A549 (cell line): ENCODE data around the gene CREM. TPM values are rescaled to one million over a fixed set of nuclear protein-coding genes. Genes with fewer than 3 reads are reported as not detected.

Experiments
- ATAC-seq, 2 experiments: fragments of 200-7000 bp in 1 of 2; fragments of >200 bp in 1 of 2; cut with Nextera tagmentation in 1 of 2; cut with Tn5 transposase in 1 of 2; 3 replicates each; pipeline versions ENCODE4 v1.8.0 to v1.9.1; 2018 to 2020; ENCODE audit warnings: mild to moderate bottlenecking in 1 of 2, moderate library complexity in 1 of 2
- CTCF ChIA-PET: fragments of 300-600 bp; sonication (Branson Sonifier 250); formaldehyde crosslinking; extraction: SDS; loops from one replicate; lab custom pipeline; 2021; ENCODE audit warnings: antibody characterized with exemption, inconsistent platforms; lab: Yijun Ruan, JAX
- POLR2A ChIA-PET: fragments of 350-600 bp; formaldehyde crosslinking; extraction: SDS; loops from one replicate; lab custom pipeline; 2021; ENCODE audit warnings: antibody characterized with exemption, inconsistent platforms; lab: Yijun Ruan, JAX
- DNase-seq, 2 experiments: peaks; one replicate each; pipeline versions ENCODE4 v3.0.0 to v3.0.0-alpha.2; 2011 to 2016; ENCODE audit warnings: low read depth in 1 of 2, low spot score in 1 of 2
- FAIRE-seq: peaks from 2 replicates; lab custom pipeline; 2011; peaks lifted over from hg19 to GRCh38; lab: Jason Lieb, UNC
- H3K27ac ChIP-seq, 2 experiments: fragments of >200 bp; sonication (Bioruptor Twin); formaldehyde crosslinking; 3 replicates each; pipeline ENCODE4 v1.5.1; 2016 to 2017
- H3K4me1 ChIP-seq: fragments of >200 bp; sonication (Bioruptor Twin); formaldehyde crosslinking; 3 replicates; pipeline ENCODE4 v1.6.1; 2016
- H3K4me2 ChIP-seq: fragments of >200 bp; sonication (Bioruptor Twin); formaldehyde crosslinking; 3 replicates; pipeline ENCODE4 v1.6.1; 2016
- H3K4me3 ChIP-seq: fragments of >200 bp; sonication (Bioruptor Twin); formaldehyde crosslinking; 3 replicates; pipeline ENCODE4 v1.5.1; 2016
- H3K9me3 ChIP-seq: fragments of >200 bp; sonication (Bioruptor Twin); formaldehyde crosslinking; 3 replicates; pipeline ENCODE4 v1.6.1; 2016
- ATOH8 ChIP-seq: fragments of 250-450 bp; sonication (Bioruptor Pico); IDR thresholded peaks from 2 replicates; pipeline ENCODE4 v1.5.0; 2020; ENCODE audit warnings: low read depth, mild to moderate bottlenecking, moderate library complexity
- BHLHE40 ChIP-seq: IDR thresholded peaks from 2 replicates; pipeline ENCODE4 v1.6.1; 2012; ENCODE audit warnings: low read depth, low read length, inconsistent platforms
- CEBPB ChIP-seq, 2 experiments: fragments of >200 bp in 1 of 2; sonication (Bioruptor Twin) in 1 of 2; formaldehyde crosslinking in 1 of 2; IDR thresholded peaks; 2 replicates each; pipeline ENCODE4 v1.6.1; 2012 to 2016
- CTCF ChIP-seq: fragments of >200 bp; sonication (Bioruptor Twin); formaldehyde crosslinking; IDR thresholded peaks from 3 replicates; pipeline ENCODE4 v1.5.1; 2016
- ELK1 ChIP-seq: fragments of 150-350 bp; IDR thresholded peaks from 2 replicates; pipeline ENCODE4 v1.6.1; 2014; ENCODE audit warnings: low read depth, mild to moderate bottlenecking, low read length
- EP300 ChIP-seq, 2 experiments: fragments of >200 bp; sonication (Bioruptor Twin); formaldehyde crosslinking; IDR thresholded peaks; 2 replicates in 1 of 2; 3 replicates in 1 of 2; pipeline ENCODE4 v1.6.1; 2016 to 2017
- FOXS1 ChIP-seq: fragments of 250-450 bp; sonication (Bioruptor Pico); IDR thresholded peaks from 2 replicates; pipeline ENCODE4 v1.5.0; 2020; ENCODE audit warnings: mild to moderate bottlenecking, moderate library complexity
- GATA3 ChIP-seq: IDR thresholded peaks from 2 replicates; pipeline ENCODE4 v1.6.1; 2012; ENCODE audit warnings: borderline replicate concordance
- HOXB13 ChIP-seq: fragments of 250-450 bp; sonication (Bioruptor Pico); IDR thresholded peaks from 2 replicates; pipeline ENCODE4 v1.5.0; 2020; ENCODE audit warnings: low read depth, mild to moderate bottlenecking, moderate library complexity
- KDM5A ChIP-seq: fragments of 200-600 bp; sonication (generic); IDR thresholded peaks from 2 replicates; pipeline ENCODE4 v1.6.1; 2016; ENCODE audit warnings: antibody characterized with exemption, mild to moderate bottlenecking
- MAFK ChIP-seq: fragments of 450-650 bp; IDR thresholded peaks from 2 replicates; pipeline ENCODE4 v1.6.1; 2014; ENCODE audit not compliant: partially characterized antibody
- NFE2L2 ChIP-seq: fragments of 150-350 bp; conservative IDR thresholded peaks from 2 replicates; pipeline ENCODE4 v1.6.1; 2014; ENCODE audit warnings: low read length
- PHF8 ChIP-seq: fragments of 200-600 bp; sonication (generic); IDR thresholded peaks from 2 replicates; pipeline ENCODE4 v1.6.1; 2016; ENCODE audit warnings: low read depth, mild to moderate bottlenecking, antibody characterized with exemption, moderate library complexity, borderline replicate concordance
- POLR2A ChIP-seq: IDR thresholded peaks from 2 replicates; pipeline ENCODE4 v1.6.1; 2012; ENCODE audit warnings: mild to moderate bottlenecking, low read length
- RAD21 ChIP-seq, 2 experiments: fragments of >200 bp in 1 of 2; sonication (Bioruptor Twin) in 1 of 2; formaldehyde crosslinking in 1 of 2; IDR thresholded peaks in 1 of 2; conservative IDR thresholded peaks in 1 of 2; 2 replicates in 1 of 2; 3 replicates in 1 of 2; pipeline ENCODE4 v1.6.1; 2012 to 2018; ENCODE audit warnings: inconsistent platforms in 1 of 2
- RCOR1 ChIP-seq: fragments of 150-350 bp; IDR thresholded peaks from 2 replicates; pipeline ENCODE4 v1.6.1; 2014; ENCODE audit warnings: antibody characterized with exemption, low read length, low read depth
- SMC3 ChIP-seq: fragments of >200 bp; sonication (Bioruptor Twin); formaldehyde crosslinking; IDR thresholded peaks from 3 replicates; pipeline ENCODE4 v1.6.1; 2018; ENCODE audit warnings: inconsistent platforms
- TFCP2L1 ChIP-seq: fragments of 250-450 bp; sonication (Bioruptor Pico); IDR thresholded peaks from 2 replicates; pipeline ENCODE4 v1.5.0; 2021; ENCODE audit warnings: mild to moderate bottlenecking
- WGBS: methylation state at CpG from one replicate; pipeline ENCODE4 v1.1.6; 2017; ENCODE audit errors: missing lambda C conversion rate; 5-methylcytosine and 5-hydroxymethylcytosine counted together
- polyA plus RNA-seq, 4 experiments: library from polyadenylated mRNA; depleted of rRNA in 3 of 4; stranded (reverse); fragments of >200 nt; fragmentation: RNase III in 1 of 4; extraction: RNeasy Plus Mini Kit Qiagen cat#74134 plus additional on column Dnase treatment in 1 of 4; gene quantifications; 2 replicates in 3 of 4; 3 replicates in 1 of 4; pipeline ENCODE4 v1.2.3, GENCODE V29; 2011 to 2017
- TF ChIP-seq, protein P1 (sequence below): IDR thresholded peaks from 2 replicates; pipeline ENCODE4 v1.6.1; 2012

Gene CREM
- polyA plus RNA-seq, 2 of the 4 experiments (the other 2 are of a cell fraction), result 53.3 to 112 TPM

DNA sequence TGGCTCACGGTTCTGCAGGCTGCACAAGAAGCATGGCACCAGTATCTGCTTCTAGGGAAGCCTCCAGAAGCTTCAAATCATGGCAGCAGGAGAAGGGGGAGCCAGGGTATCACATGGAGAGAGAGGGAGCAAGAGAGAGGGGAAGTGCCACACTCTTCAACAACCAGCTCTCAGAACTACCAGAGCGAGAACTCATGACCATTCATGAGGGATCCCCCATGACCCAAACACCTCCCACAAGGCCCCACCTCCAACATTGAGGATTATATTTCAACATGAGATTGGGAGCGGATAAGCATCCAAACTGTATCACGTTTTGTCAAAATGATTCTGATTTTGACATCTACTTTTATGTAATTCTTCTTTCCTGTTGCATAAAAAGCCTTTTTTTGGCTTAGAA lies 38.5 kb downstream of the CREM start:
- Histone ChIP-seq H3K27ac (no peak overlapping the region), H3K9me3 (no peaks in the 10 kb centered on the region), H3K4me3 (no peak overlapping the region), H3K4me2 (no peak overlapping the region), H3K4me1 (no peaks in the 10 kb centered on the region)
- ChIA-PET POLR2A (no interaction called here), CTCF (interaction anchor here (0.6 to 2.7 kb wide), 5 partner anchors 12 to 31 kb away, joined by 3 to 11 read pairs (median 5); no protein-coding TSS in a partner anchor)
- TF ChIP-seq ELK1, result no peak
- DNase-seq (no peak), FAIRE-seq (no peak), ATAC-seq (no peak)
- WGBS, result 84% methylated on average over 4 of the region's 4 CpGs

- WGBS, result 93% methylated on average over 2 of the region's 2 CpGs
- DNase-seq (no peak), ATAC-seq (no peak), FAIRE-seq (no peak)
- Histone ChIP-seq H3K4me1 (no peaks in the 10 kb centered on the region), H3K4me3 (no peak overlapping the region), H3K9me3 (no peaks in the 10 kb centered on the region), H3K4me2 (no peak overlapping the region), H3K27ac (no peak overlapping the region)
- no peak for TF ChIP-seq NFE2L2
- TF ChIP-seq TFCP2L1 (CRISPR knock-in tag), result no peak
- no peak for TF ChIP-seq MAFK
- no peak for TF ChIP-seq RAD21 (conservative IDR thresholded peaks at IDR 0.05 in 1 of 2, IDR thresholded peaks at IDR 0.05 in 1 of 2)
- TF ChIP-seq ELK1, result no peak
- no peak for TF ChIP-seq RCOR1
- TF ChIP-seq ATOH8 (CRISPR knock-in tag), result no peak
- TF ChIP-seq, protein P1, sequence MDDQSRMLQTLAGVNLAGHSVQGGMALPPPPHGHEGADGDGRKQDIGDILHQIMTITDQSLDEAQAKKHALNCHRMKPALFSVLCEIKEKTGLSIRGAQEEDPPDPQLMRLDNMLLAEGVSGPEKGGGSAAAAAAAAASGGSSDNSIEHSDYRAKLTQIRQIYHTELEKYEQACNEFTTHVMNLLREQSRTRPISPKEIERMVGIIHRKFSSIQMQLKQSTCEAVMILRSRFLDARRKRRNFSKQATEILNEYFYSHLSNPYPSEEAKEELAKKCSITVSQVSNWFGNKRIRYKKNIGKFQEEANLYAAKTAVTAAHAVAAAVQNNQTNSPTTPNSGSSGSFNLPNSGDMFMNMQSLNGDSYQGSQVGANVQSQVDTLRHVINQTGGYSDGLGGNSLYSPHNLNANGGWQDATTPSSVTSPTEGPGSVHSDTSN, result no peak
- no peak for TF ChIP-seq CEBPB (IDR thresholded peaks at IDR 0.05)
- no peak for TF ChIP-seq POLR2A
- no peak for TF ChIP-seq HOXB13 (CRISPR knock-in tag)
- no peak for TF ChIP-seq BHLHE40
- TF ChIP-seq SMC3, result no peak
- no peak for TF ChIP-seq KDM5A
- TF ChIP-seq EP300 (IDR thresholded peaks at IDR 0.05), result no peak
- TF ChIP-seq PHF8, result no peak
- TF ChIP-seq GATA3, result no peak
- no peak for TF ChIP-seq CTCF
- no peak for TF ChIP-seq FOXS1 (CRISPR knock-in tag)
- ChIA-PET CTCF (interaction anchor here (2.7 kb wide), 1 partner anchor 30 kb away, joined by 11 read pairs; no protein-coding TSS in a partner anchor), POLR2A (no interaction called here)
Observed at GRCh38 chr10:35165811-35166210, 39.2 kb downstream of the CREM start.
